ENCODE data around the gene KRTAP5-1. TPM values are rescaled to one million over a fixed set of nuclear protein-coding genes. Genes with fewer than 3 reads are reported as not detected.

Gene KRTAP5-1
- total and polyA plus RNA-seq, 7 donors, result not detected

DNA sequence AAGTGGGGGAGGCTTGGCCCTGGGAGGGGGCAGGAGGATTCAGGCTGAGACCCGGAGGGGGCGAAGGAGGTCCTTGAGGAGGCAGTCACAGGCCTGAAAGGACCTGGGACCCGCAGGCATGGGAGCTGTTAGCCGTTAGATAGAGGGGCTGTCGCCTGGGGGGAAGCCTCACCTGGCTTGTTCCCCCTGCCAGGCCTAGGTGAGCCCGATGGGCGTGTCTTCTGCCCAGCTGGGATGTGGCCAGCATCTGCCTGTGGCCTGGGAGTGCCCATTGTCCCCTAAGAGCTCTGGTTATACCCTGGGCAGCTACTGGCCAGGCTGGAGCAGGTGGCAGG, 11.2 kb downstream of the KRTAP5-1 start:
- Histone ChIP-seq H3K36me3 (ENCODE audit: insufficient read depth in 1 of 2, low read depth in 1 of 2) (no peaks in the 10 kb centered on the region), H3K27me3 (ENCODE audit: insufficient read depth in 3 of 3, low read length in 2 of 3) (no peaks in the 10 kb centered on the region), H3K27ac (peak overlapping the region; percentile 91), H3K4me3 (peak overlapping the region; percentile 72), H3K4me1 (peaks cover 5% of the 10 kb centered on the region), H3K9me3 (peaks cover 9% of the 10 kb centered on the region)
- no peak for TF ChIP-seq CTCF (IDR thresholded peaks at IDR 0.05)
- DNase-seq (no peak), ATAC-seq (peak; percentile 20 to 53 (median 48))
- intact Hi-C loops (cut with DNase I), result loop anchor here (1.0 to 10.0 kb wide), 6 partner anchors 27 to 369 kb away; no protein-coding TSS in a partner anchor
- 21 to 33% (median 29%) methylated on average over 6 to 7 of the region's 7 CpGs for WGBS, 3 donors

DNA sequence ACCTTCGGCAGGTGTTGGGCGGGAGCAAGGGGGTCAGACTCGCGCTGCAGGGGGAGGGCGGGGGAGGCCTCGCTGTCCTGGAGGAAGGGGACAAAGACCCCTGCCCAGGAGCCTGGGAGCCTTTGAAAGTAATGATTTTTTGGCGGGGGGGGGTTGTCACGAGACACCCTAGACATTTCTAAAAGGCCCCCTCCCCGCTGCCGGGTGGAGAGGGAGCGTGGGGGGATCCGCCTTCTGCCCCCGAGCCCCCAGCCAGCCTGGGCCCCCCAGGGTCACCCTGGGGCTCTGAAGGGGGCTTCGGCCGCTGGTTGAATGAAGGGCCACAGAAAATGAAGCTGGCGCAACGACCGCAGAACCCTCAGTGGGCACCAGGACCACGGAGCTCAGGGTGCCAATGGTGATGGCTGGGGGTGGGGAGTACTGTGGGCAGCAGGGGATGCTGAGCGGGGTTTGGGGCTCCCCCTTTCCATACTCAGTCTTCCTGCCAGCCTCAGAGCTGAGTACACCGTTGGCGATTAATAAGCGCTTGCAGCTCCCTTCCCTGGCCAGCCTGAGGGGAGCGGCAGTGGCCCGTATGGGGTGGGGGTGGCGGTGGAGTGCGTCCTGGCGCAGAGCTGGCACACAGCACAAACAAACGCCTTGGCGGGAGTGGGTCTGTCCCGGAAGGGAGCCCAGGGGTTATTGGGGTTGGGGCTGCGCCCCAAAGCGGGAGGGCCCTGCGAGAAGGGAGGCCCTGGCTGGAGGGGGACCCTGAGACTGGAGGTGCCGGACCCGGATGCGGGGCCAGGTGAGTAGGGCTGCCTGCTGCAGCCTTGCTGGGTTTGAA, 11.8 kb downstream of the KRTAP5-1 start:
- no peaks in the 10 kb centered on the region for H3K27me3 ChIP-seq (ENCODE audit: insufficient read depth in 3 of 3, low read length in 2 of 3)
- ATAC-seq (peak in 2 of 4 donors; percentile 19 to 34), DNase-seq (no peak)
- peak overlapping the region; percentile 91 for H3K27ac ChIP-seq
- H3K36me3 ChIP-seq (ENCODE audit: insufficient read depth in 1 of 2, low read depth in 1 of 2), result no peaks in the 10 kb centered on the region
- intact Hi-C loops (cut with DNase I), result loop anchor here in 1 of 2 donors (5.0 to 10.0 kb wide), 4 partner anchors 41 to 368 kb away; no protein-coding TSS in a partner anchor
- no peak for TF ChIP-seq CTCF (IDR thresholded peaks at IDR 0.05)
- peaks cover 5% of the 10 kb centered on the region for H3K4me1 ChIP-seq
- H3K4me3 ChIP-seq, result peak overlapping the region; percentile 72
- peaks cover 5% of the 10 kb centered on the region for H3K9me3 ChIP-seq
- WGBS, 3 donors, result 18 to 29% (median 26%) methylated on average over 33 to 36 of the region's 37 CpGs

DNA sequence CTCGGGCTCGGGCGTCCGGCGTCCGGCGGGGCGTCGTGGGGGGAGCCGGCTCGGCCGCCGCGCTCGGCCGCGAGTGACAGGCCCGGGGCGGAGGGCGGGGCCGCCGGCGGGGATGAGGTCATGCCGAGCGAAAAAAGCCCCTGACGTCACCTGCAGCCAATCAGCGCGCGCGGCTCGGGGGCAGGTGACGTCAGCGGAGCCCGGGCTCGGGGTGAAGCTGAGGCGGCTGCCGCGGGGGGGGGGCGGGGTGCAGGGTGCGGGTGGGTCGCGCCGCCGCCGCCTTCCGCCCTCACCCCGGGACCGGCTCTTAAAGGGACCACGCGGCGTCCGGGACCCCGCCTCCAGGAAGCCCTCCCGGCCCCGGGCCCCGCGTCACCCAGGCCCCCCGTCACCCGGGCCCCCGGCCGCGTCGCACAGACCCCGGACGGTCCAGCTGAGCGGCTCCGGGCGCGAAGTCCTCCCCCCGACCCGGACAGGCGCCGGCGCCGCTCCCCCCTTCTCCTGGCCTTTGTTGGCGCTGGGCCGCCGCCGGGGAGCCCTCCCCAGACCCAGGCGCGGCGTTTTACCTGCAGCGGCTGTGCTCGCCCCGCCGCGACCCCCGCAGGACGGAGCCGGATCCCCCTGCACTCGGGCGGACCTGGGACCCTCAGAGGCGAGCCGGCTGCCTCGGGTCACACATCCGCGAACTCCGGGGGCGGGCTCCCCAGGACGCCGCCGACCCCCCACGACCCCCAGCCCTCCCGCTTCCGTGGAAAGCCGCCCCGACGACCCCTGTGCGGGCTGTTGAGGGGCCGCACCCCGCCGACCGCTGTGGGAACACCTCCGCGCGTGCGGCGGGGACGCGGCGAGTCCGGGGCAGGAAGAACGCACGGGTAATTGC, 12.6 kb downstream of the KRTAP5-1 start, which contains the start of gene DUSP8:
TSS of gene DUSP8 (minus strand) at position 75 of the 880 bp plus-strand sequence. CDS start 6,445 bp downstream, outside the sequence.
- H3K4me3 ChIP-seq, result peak within 1 kb of the TSS; percentile 73
- H3K27me3 ChIP-seq (ENCODE audit: insufficient read depth in 3 of 3, low read length in 2 of 3), result no peaks in the 10 kb centered on the region
- WGBS, 3 donors, result 1 to 2% (median 2%) methylated on average over 47 to 124 of the region's 124 CpGs
- intact Hi-C loops (cut with DNase I), result loop anchor here in 1 of 2 donors (5.0 to 10.0 kb wide), 4 partner anchors 40 to 368 kb away; no protein-coding TSS in a partner anchor
- ATAC-seq (peak; percentile 78 to 85 (median 84)), DNase-seq (peak; percentile 93 to 96)
- peaks cover 11% of the 10 kb centered on the region for H3K4me1 ChIP-seq
- TF ChIP-seq CTCF (IDR thresholded peaks at IDR 0.05), result no peak
- no peaks in the 10 kb centered on the region for H3K36me3 ChIP-seq (ENCODE audit: insufficient read depth in 1 of 2, low read depth in 1 of 2)
- H3K27ac ChIP-seq, result peak within 1 kb of the TSS; percentile 91
- H3K9me3 ChIP-seq, result no peaks in the 10 kb centered on the region

GRCh38 chr11:1571760-1572196, 13.3 kb downstream of the KRTAP5-1 start:
- ATAC-seq (no peak), DNase-seq (no peak)
- H3K4me3 ChIP-seq, result peak overlapping the region; percentile 73
- peaks cover 18% of the 10 kb centered on the region for H3K4me1 ChIP-seq
- 0 to 1% (median 1%) methylated on average over 16 to 91 of the region's 91 CpGs for WGBS, 3 donors
- no peaks in the 10 kb centered on the region for H3K27me3 ChIP-seq (ENCODE audit: insufficient read depth in 3 of 3, low read length in 2 of 3)
- H3K9me3 ChIP-seq, result no peaks in the 10 kb centered on the region
- peak overlapping the region; percentile 82 for H3K27ac ChIP-seq
- intact Hi-C loops (cut with DNase I), result loop anchor here in 1 of 2 donors (1.0 to 10.0 kb wide), 5 partner anchors 24 to 367 kb away; no protein-coding TSS in a partner anchor
- no peaks in the 10 kb centered on the region for H3K36me3 ChIP-seq (ENCODE audit: insufficient read depth in 1 of 2, low read depth in 1 of 2)
- no peak for TF ChIP-seq CTCF (IDR thresholded peaks at IDR 0.05)
